ENCODE data around the gene E2F3. TPM values are rescaled to one million over a fixed set of nuclear protein-coding genes. Genes with fewer than 3 reads are reported as not detected.
"Not testable (repeated sequence)": the region's sequence is repeated elsewhere in the genome, so short reads cannot be mapped to it uniquely, and the experiment has no call there.

Gene E2F3
- total RNA-seq, 1 experiment from 2014 or later: 35.7 TPM

- not testable (repeated sequence) for H4K5ac ChIP-seq (ENCODE audit: insufficient read length, low read depth, low read length); H3K27me3 ChIP-seq (ENCODE audit: insufficient read depth, low read length); H4K91ac ChIP-seq (ENCODE audit: insufficient read length, low read depth, low read length); H3K27ac ChIP-seq (ENCODE audit: insufficient read length, low read depth, low read length); H3K4me2 ChIP-seq (ENCODE audit: insufficient read depth, insufficient read length, low read length); H3K14ac ChIP-seq (ENCODE audit: insufficient read depth, low read length); H3K56ac ChIP-seq (ENCODE audit: insufficient read length, low read depth, low read length); H4K8ac ChIP-seq (replicated peaks; ENCODE audit: insufficient read length, low read depth, low read length); H3K79me1 ChIP-seq (ENCODE audit: insufficient read depth, low read depth, low read length, poor library complexity, severe bottlenecking); H2BK15ac ChIP-seq (ENCODE audit: low read depth, low read length); H3K27me3 Mint-ChIP-seq (ENCODE audit: low read depth); H3T11ph ChIP-seq (ENCODE audit: low read length); H3K9ac ChIP-seq (ENCODE audit: extremely low read depth, insufficient read length, low read length); H3K23me2 ChIP-seq (ENCODE audit: insufficient read length, low read depth, low read length, poor library complexity, severe bottlenecking); H2BK20ac ChIP-seq (ENCODE audit: low read depth, low read length, poor library complexity, severe bottlenecking); H2AK5ac ChIP-seq (ENCODE audit: insufficient read length, low read length); H3K23ac ChIP-seq (ENCODE audit: insufficient read length, low read depth, low read length); H3K9me3 Mint-ChIP-seq; H2BK120ac ChIP-seq (ENCODE audit: low read depth, low read length, poor library complexity, severe bottlenecking); H2BK5ac ChIP-seq (ENCODE audit: insufficient read length, low read length); H3K27ac Mint-ChIP-seq; H3K18ac ChIP-seq (ENCODE audit: insufficient read length, low read depth, low read length); H2AFZ ChIP-seq (ENCODE audit: low read length); H2BK12ac ChIP-seq (ENCODE audit: insufficient read length, low read depth, low read length); H3K79me2 ChIP-seq (ENCODE audit: insufficient read depth, low read length); H3K4me1 ChIP-seq (ENCODE audit: insufficient read depth, low read length); H3K4me3 Mint-ChIP-seq; H3K4ac ChIP-seq (ENCODE audit: low read depth, low read length); H3K36me3 Mint-ChIP-seq (ENCODE audit: insufficient read depth in 1 of 3, low read depth in 3 of 3); DNase-seq; H4K20me1 ChIP-seq (ENCODE audit: control insufficient read depth, insufficient read depth, insufficient read length); H3K9me3 ChIP-seq (ENCODE audit: control insufficient read depth, low read depth, low read length)
- H3K4me1 Mint-ChIP-seq: peaks cover 18% of the 10 kb centered on the region in 2 experiments
- peak; percentile 67 for TF ChIP-seq CTCF (conservative IDR thresholded peaks at IDR 0.05)
- WGBS (ENCODE audit: extremely low coverage, insufficient read length, low lambda C conversion rate): no CpG with 5 or more reads among the region's 5 CpGs
These were observed 127.4 kb downstream of the E2F3 start for GRCh38 chr6:20529086-20529448.

All from H9 (cell line).